GM12875 (cell line): ENCODE data around the gene AFDN.
"Not testable (repeated sequence)": the region's sequence is repeated elsewhere in the genome, so short reads cannot be mapped to it uniquely, and the experiment has no call there.

Experiments used
- H3K4me3 ChIP-seq: one replicate; pipeline ENCODE4 v1.5.1; 2011; ENCODE audit warnings: low read depth, low read length, control low read depth
- CTCF ChIP-seq: IDR thresholded peaks from 2 replicates; pipeline ENCODE4 v1.5.1; 2011; ENCODE audit warnings: low read depth, mild to moderate bottlenecking, control low read depth, inconsistent platforms, low read length, moderate library complexity, borderline replicate concordance; ENCODE audit not compliant: insufficient read depth

The AFDN gene

DNA sequence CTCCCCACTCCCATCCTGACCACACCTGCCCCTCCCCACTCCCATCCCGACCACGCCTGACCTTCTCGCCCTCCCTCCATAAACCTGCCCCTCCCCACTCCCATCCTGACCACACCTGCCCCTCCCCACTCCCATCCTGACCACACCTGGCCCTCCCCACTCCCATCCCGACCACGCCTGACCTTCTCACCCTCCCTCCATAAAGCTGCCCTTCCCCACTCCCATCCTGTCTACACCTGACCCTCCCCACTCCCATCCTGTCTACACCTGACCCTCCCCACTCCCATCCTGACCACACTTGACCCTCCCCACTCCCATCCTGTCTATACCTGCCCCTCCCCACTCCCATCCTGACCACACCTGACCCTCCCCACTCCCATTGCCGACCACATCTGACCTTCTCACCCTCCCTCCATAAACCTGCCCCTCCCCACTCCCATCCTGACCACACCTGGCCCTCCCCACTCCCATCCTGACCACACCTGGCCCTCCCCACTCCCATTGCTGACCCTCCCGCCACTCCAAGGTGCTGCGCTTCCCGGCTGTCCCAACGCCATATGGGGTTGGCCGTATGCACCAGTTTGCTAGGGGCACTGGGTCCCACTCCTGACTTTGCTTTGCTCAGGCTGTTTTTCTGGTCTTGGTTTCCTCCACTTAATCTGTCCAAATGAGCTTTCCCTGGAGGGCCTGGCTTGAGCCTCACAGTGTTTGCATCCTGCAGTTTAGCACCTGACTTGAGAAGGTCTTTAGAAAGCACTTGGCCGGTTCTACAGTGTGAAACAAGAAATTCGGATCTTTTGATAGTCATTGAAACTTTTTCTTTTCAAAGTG, 173.7 kb downstream of the AFDN start:
- no peak for TF ChIP-seq CTCF
- H3K4me3 ChIP-seq, result no peak overlapping the region

- no peak for TF ChIP-seq CTCF
- no peak overlapping the region for H3K4me3 ChIP-seq
Observed at GRCh38 chr6:168001029-168001332, 174.3 kb downstream of the AFDN start.

- not testable (repeated sequence) for H3K4me3 ChIP-seq
Observed at GRCh38 chr6:168001514-168001913, 174.8 kb downstream of the AFDN start.

DNA sequence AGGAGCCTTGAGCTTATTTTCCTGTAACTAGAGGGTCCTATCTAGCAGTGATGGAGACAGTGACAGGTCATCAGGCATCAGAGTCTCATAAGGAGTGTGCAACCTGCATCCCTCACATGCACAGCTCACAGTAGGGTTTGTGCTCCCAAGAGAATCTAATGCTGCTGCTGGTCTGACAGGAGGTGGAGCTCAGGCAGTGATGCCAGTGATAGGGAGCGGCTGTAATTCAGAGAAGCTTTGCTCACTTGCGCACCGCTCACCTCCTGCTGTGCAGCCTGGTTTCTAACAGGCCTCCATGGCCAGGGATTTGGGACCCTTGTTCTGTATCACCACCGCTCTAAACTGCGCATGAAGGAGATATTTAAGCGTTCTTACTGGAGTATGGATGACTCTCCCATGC, 176.1 kb downstream of the AFDN start:
- TF ChIP-seq CTCF, result no peak
- H3K4me3 ChIP-seq, result no peak overlapping the region

DNA sequence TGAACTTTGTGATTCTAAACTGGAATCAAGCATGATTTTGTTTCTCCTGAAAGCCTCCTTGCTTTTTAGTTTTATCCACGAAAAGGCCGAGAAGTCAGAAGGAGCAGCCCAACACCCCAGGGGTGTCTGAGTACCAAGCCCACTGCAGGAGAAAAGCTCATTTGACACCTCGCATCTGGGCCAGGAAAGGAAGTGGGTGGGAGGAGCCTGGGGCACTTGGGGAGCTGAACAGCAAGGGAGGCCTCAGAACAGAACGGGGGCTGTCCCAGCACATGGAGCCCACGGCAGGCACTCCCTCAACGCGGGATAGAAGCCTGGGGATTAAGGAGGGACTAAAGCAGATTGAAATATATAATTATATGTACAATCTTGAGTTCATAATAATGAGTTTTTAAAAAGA, 177.3 kb downstream of the AFDN start:
- TF ChIP-seq CTCF, result no peak
- H3K4me3 ChIP-seq, result no peak overlapping the region

- no peak for TF ChIP-seq CTCF
- H3K4me3 ChIP-seq, result no peak overlapping the region
Observed at GRCh38 chr6:168004945-168005344, 178.2 kb downstream of the AFDN start.

GRCh38 chr6:168005796-168006195, 179.1 kb downstream of the AFDN start:
- H3K4me3 ChIP-seq, result no peak overlapping the region
- no peak for TF ChIP-seq CTCF
